Measurements from ENCODE around the gene TBX2.

DNA sequence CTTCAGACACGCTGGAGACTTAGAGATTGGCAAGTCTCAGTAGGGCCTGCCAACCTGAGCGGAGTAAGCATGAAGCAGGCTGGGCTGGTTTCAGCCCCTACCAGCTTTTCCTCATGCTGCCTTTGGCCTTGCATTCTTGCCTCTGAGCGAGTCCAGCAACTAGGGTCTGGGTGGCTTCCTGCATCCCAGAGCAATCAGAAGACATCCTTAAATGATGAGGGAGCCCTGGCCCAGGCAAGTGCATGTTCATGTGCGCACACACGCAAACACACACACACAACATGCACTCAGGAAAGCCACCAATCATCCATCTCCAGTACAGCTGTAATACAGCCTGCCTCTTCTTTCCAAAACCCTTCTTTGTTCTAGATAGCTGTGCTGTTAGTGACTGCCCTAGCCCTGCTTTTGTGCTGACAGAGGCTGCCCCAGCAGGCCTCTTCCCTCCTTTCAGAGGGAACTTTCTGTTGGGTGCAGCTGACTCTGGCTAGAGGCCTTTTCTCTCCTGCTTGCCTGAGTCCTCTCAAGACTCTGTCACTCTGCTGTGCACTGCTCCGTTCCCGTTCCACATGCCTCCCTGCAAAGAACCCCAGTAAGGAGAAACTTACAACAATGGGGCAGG is 30.7 kb upstream of the TBX2 start:
- TF ChIP-seq, protein P1, sequence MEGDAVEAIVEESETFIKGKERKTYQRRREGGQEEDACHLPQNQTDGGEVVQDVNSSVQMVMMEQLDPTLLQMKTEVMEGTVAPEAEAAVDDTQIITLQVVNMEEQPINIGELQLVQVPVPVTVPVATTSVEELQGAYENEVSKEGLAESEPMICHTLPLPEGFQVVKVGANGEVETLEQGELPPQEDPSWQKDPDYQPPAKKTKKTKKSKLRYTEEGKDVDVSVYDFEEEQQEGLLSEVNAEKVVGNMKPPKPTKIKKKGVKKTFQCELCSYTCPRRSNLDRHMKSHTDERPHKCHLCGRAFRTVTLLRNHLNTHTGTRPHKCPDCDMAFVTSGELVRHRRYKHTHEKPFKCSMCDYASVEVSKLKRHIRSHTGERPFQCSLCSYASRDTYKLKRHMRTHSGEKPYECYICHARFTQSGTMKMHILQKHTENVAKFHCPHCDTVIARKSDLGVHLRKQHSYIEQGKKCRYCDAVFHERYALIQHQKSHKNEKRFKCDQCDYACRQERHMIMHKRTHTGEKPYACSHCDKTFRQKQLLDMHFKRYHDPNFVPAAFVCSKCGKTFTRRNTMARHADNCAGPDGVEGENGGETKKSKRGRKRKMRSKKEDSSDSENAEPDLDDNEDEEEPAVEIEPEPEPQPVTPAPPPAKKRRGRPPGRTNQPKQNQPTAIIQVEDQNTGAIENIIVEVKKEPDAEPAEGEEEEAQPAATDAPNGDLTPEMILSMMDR (optimal IDR thresholded peaks at IDR 0.05 in 1 of 3, IDR thresholded peaks at IDR 0.05 in 1 of 3, conservative IDR thresholded peaks at IDR 0.05 in 1 of 3; ENCODE audit: extremely low read depth in 1 of 3, insufficient read depth in 2 of 3, low read length in 3 of 3): no peak
- TF ChIP-seq EZH2 (IDR thresholded peaks at IDR 0.05; ENCODE audit: low read length): no peak

Measured in keratinocyte (primary cell).